Astrocyte (in vitro differentiated cells and primary cell): ENCODE results near the gene LGALS9C.
"Not testable (repeated sequence)": the region's sequence is repeated elsewhere in the genome, so short reads cannot be mapped to it uniquely, and the experiment has no call there.

ENCODE experiments used
- EZH2 ChIP-seq: IDR thresholded peaks from 2 replicates; pipeline ENCODE4 v1.6.1; 2012; ENCODE audit warnings: mild to moderate bottlenecking, low read length, inconsistent platforms; ENCODE audit not compliant: insufficient read depth
- TF ChIP-seq, protein P1 (sequence below): IDR thresholded peaks from 2 replicates; pipeline ENCODE4 v1.5.1; 2011; ENCODE audit warnings: low read depth, mild to moderate bottlenecking, inconsistent platforms, low read length, moderate library complexity; ENCODE audit not compliant: insufficient read depth

- TF ChIP-seq, protein P1, sequence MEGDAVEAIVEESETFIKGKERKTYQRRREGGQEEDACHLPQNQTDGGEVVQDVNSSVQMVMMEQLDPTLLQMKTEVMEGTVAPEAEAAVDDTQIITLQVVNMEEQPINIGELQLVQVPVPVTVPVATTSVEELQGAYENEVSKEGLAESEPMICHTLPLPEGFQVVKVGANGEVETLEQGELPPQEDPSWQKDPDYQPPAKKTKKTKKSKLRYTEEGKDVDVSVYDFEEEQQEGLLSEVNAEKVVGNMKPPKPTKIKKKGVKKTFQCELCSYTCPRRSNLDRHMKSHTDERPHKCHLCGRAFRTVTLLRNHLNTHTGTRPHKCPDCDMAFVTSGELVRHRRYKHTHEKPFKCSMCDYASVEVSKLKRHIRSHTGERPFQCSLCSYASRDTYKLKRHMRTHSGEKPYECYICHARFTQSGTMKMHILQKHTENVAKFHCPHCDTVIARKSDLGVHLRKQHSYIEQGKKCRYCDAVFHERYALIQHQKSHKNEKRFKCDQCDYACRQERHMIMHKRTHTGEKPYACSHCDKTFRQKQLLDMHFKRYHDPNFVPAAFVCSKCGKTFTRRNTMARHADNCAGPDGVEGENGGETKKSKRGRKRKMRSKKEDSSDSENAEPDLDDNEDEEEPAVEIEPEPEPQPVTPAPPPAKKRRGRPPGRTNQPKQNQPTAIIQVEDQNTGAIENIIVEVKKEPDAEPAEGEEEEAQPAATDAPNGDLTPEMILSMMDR, result not testable (repeated sequence)
- TF ChIP-seq EZH2, result not testable (repeated sequence)
Observed at GRCh38 chr17:18450998-18451397, 25.6 kb upstream of the LGALS9C start.
